SK-N-SH (cell line): ENCODE measurements around the gene PALLD. TPM values are rescaled to one million over a fixed set of nuclear protein-coding genes. Genes with fewer than 3 reads are reported as not detected.

Experiments
- CTCF ChIA-PET: fragments of 300-600, 350-600 bp; formaldehyde crosslinking; extraction: SDS; loops from one replicate; lab custom pipeline; 2021; lab: Yijun Ruan, JAX
- POLR2A ChIA-PET: fragments of 350-600 bp; sonication (Branson Sonifier 250); formaldehyde crosslinking; extraction: SDS; loops from one replicate; lab custom pipeline; 2020; ENCODE audit warnings: antibody characterized with exemption, inconsistent platforms; lab: Yijun Ruan, JAX
- DNase-seq: peaks from one replicate; pipeline ENCODE4 v3.0.0; 2012
- H2AFZ ChIP-seq: fragments of 200-600 bp; sonication (generic); 2 replicates; pipeline ENCODE4 v1.8.1; 2016; ENCODE audit warnings: antibody characterized with exemption, mild to moderate bottlenecking, low read depth
- H3F3A ChIP-seq: fragments of 200-600 bp; sonication (generic); replicated peaks from 2 replicates; pipeline ENCODE3; 2016; ENCODE audit warnings: antibody characterized with exemption, mild to moderate bottlenecking; ENCODE audit not compliant: insufficient read depth
- H3K27ac ChIP-seq, 2 experiments: fragments of 200-500 bp in 1 of 2; fragments of 200-600 bp in 1 of 2; sonication (Bioruptor generic) in 1 of 2; sonication (generic), shearing (Covaris generic) in 1 of 2; 2 replicates each; pipeline versions ENCODE4 v1.5.1 to v1.6.1; 2014 to 2016; ENCODE audit warnings: low read depth in 2 of 2, inconsistent platforms in 1 of 2, low read length in 1 of 2, mild to moderate bottlenecking in 1 of 2, mixed read lengths in 1 of 2
- H3K27me3 ChIP-seq: fragments of 200-600 bp; sonication (generic), shearing (Covaris generic); 2 replicates; pipeline ENCODE4 v1.6.1; 2016; ENCODE audit warnings: mixed run types; ENCODE audit not compliant: insufficient read depth
- H3K36me3 ChIP-seq, 2 experiments: fragments of 200-500 bp in 1 of 2; fragments of 200-600 bp in 1 of 2; sonication (Bioruptor generic) in 1 of 2; sonication (generic) in 1 of 2; replicated peaks in 1 of 2; 2 replicates each; pipeline versions ENCODE3 to v1.5.1; 2014 to 2016; ENCODE audit warnings: low read length in 1 of 2, mild to moderate bottlenecking in 1 of 2; ENCODE audit not compliant: insufficient read depth in 2 of 2, control insufficient read depth in 1 of 2
- H3K4me1 ChIP-seq, 2 experiments: fragments of 200-500 bp in 1 of 2; fragments of 200-600 bp in 1 of 2; sonication (Bioruptor generic) in 1 of 2; sonication (generic), shearing (Covaris generic) in 1 of 2; 2 replicates each; pipeline versions ENCODE4 v1.5.1 to v1.6.1; 2014 to 2016; ENCODE audit warnings: low read depth in 1 of 2, low read length in 1 of 2, mixed run types in 1 of 2; ENCODE audit not compliant: insufficient read depth in 2 of 2, control insufficient read depth in 1 of 2
- H3K4me2 ChIP-seq: fragments of 200-600 bp; sonication (generic), shearing (Covaris generic); 2 replicates; pipeline ENCODE4 v1.6.1; 2017; ENCODE audit warnings: mixed run types
- H3K4me3 ChIP-seq, 2 experiments: fragments of 200-500 bp in 1 of 2; fragments of 200-600 bp in 1 of 2; sonication (Bioruptor generic) in 1 of 2; sonication (generic), shearing (Covaris generic) in 1 of 2; 2 replicates each; pipeline versions ENCODE4 v1.5.1 to v1.8.1; 2014 to 2016; ENCODE audit warnings: low read depth in 2 of 2, inconsistent platforms in 1 of 2, low read length in 1 of 2, mild to moderate bottlenecking in 1 of 2, mixed read lengths in 1 of 2, moderate library complexity in 1 of 2
- H3K79me2 ChIP-seq: fragments of 200-600 bp; sonication (generic); 2 replicates; pipeline ENCODE4 v1.8.1; 2017; ENCODE audit warnings: mild to moderate bottlenecking; ENCODE audit not compliant: insufficient read depth
- H3K9ac ChIP-seq: fragments of 200-600 bp; sonication (generic); 2 replicates; pipeline ENCODE4 v1.6.1; 2017; ENCODE audit warnings: mixed run types
- H3K9me2 ChIP-seq: fragments of 200-600 bp; sonication (generic); 2 replicates; pipeline ENCODE4 v1.6.1; 2017; ENCODE audit warnings: mixed run types
- H3K9me3 ChIP-seq: fragments of 200-600 bp; sonication (generic); 2 replicates; pipeline ENCODE4 v1.6.1; 2017; ENCODE audit warnings: mixed run types, mild to moderate bottlenecking, moderate library complexity
- H4K20me1 ChIP-seq: fragments of 200-600 bp; sonication (generic); 2 replicates; pipeline ENCODE4 v1.6.1; 2017; ENCODE audit warnings: mild to moderate bottlenecking, mixed run types; ENCODE audit not compliant: insufficient read depth
- CHD2 ChIP-seq: fragments of 150-350 bp; IDR thresholded peaks from 2 replicates; pipeline ENCODE4 v1.6.1; 2018; ENCODE audit warnings: low read length; ENCODE audit not compliant: partially characterized antibody
- ELF1 ChIP-seq: IDR thresholded peaks from 2 replicates; pipeline ENCODE4 v1.4.0; 2012
- GABPA ChIP-seq: IDR thresholded peaks from 2 replicates; pipeline ENCODE4 v1.4.0; 2012; ENCODE audit warnings: low read depth, mild to moderate bottlenecking
- IRF3 ChIP-seq: fragments of 150-350 bp; IDR thresholded peaks from 2 replicates; pipeline ENCODE4 v1.6.1; 2016; ENCODE audit warnings: mild to moderate bottlenecking, low read depth, low read length
- NFIC ChIP-seq: IDR thresholded peaks from 2 replicates; pipeline ENCODE4 v1.4.0; 2012; ENCODE audit warnings: borderline replicate concordance
- SIN3A ChIP-seq: IDR thresholded peaks from 2 replicates; pipeline ENCODE4 v1.6.1; 2012; ENCODE audit warnings: low read depth, mild to moderate bottlenecking, low read length, moderate library complexity, borderline replicate concordance
- TAF1 ChIP-seq: IDR thresholded peaks from 2 replicates; pipeline ENCODE4 v1.6.1; 2012; ENCODE audit warnings: low read depth, mild to moderate bottlenecking, low read length, moderate library complexity, borderline replicate concordance
- TCF12 ChIP-seq: IDR thresholded peaks from 2 replicates; pipeline ENCODE4 v1.4.0; 2012
- WGBS: methylation state at CpG from one replicate; pipeline ENCODE4 v1.1.6; 2017; ENCODE audit warnings: low lambda C conversion rate; 5-methylcytosine and 5-hydroxymethylcytosine counted together
- polyA plus RNA-seq, 3 experiments: library from polyadenylated mRNA; depleted of rRNA; stranded (reverse); fragments of >200 nt; gene quantifications; 2 replicates each; pipeline ENCODE4 v1.2.3, GENCODE V29; 2012
- TF ChIP-seq, protein P1 (sequence below): IDR thresholded peaks from 2 replicates; pipeline ENCODE4 v1.4.0; 2012; ENCODE audit warnings: low read depth
- TF ChIP-seq, protein P2 (sequence below): fragments of 150-350 bp; IDR thresholded peaks from 2 replicates; pipeline ENCODE4 v1.6.1; 2017; ENCODE audit warnings: antibody characterized with exemption, low read length, low read depth, borderline replicate concordance

Gene PALLD
- polyA plus RNA-seq, 1 of the 3 experiments (the other 2 are of a cell fraction): 33.0 TPM

DNA sequence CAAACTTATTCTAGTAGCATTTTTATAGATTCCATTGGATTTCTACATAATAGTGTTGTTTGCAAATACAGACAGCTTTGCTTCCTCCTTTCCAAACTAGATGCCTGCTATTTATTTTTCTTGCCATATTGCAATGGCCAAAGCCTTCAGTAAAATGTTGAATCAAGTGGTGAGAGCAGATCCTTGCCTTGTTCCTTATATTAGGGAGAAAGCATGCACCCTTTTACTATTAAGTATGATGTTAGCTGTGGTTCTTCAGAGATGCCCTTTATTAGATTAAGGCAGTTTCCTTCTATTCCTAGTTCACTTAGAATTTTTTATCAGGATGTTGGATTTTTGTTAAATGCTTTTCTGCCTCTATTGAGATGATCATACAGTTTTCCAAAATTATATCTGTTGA is 279.5 kb downstream of the PALLD start:
- H2AFZ ChIP-seq: no peak overlapping the region
- no peaks in the 10 kb centered on the region for H4K20me1 ChIP-seq
- TF ChIP-seq TCF12 (no peak), TAF1 (no peak), IRF3 (no peak), NFIC (no peak), ELF1 (no peak), CHD2 (no peak)
- TF ChIP-seq, protein P1, sequence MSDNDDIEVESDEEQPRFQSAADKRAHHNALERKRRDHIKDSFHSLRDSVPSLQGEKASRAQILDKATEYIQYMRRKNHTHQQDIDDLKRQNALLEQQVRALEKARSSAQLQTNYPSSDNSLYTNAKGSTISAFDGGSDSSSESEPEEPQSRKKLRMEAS: no peak
- TF ChIP-seq, protein P2, sequence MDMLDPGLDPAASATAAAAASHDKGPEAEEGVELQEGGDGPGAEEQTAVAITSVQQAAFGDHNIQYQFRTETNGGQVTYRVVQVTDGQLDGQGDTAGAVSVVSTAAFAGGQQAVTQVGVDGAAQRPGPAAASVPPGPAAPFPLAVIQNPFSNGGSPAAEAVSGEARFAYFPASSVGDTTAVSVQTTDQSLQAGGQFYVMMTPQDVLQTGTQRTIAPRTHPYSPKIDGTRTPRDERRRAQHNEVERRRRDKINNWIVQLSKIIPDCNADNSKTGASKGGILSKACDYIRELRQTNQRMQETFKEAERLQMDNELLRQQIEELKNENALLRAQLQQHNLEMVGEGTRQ: no peak
- ChIA-PET POLR2A (no interaction called here), CTCF (no interaction called here)
- no peaks in the 10 kb centered on the region for H3K9me2 ChIP-seq
- no peak overlapping the region for H3K27ac ChIP-seq
- no peaks in the 10 kb centered on the region for H3K79me2 ChIP-seq
- H3F3A ChIP-seq: no peaks in the 10 kb centered on the region
- H3K27me3 ChIP-seq: no peaks in the 10 kb centered on the region
- H3K4me1 ChIP-seq: no peaks in the 10 kb centered on the region; a peak in 1 of 4 replicates
- H3K9me3 ChIP-seq: peaks cover 10% of the 10 kb centered on the region; the same call in 1 of the 2 replicates
- DNase-seq: no peak
- peaks cover 0 to 7% of the 10 kb centered on the region in 2 experiments for H3K36me3 ChIP-seq
- H3K4me3 ChIP-seq: no peak overlapping the region
- H3K9ac ChIP-seq: no peak overlapping the region
- no peak overlapping the region for H3K4me2 ChIP-seq

DNA sequence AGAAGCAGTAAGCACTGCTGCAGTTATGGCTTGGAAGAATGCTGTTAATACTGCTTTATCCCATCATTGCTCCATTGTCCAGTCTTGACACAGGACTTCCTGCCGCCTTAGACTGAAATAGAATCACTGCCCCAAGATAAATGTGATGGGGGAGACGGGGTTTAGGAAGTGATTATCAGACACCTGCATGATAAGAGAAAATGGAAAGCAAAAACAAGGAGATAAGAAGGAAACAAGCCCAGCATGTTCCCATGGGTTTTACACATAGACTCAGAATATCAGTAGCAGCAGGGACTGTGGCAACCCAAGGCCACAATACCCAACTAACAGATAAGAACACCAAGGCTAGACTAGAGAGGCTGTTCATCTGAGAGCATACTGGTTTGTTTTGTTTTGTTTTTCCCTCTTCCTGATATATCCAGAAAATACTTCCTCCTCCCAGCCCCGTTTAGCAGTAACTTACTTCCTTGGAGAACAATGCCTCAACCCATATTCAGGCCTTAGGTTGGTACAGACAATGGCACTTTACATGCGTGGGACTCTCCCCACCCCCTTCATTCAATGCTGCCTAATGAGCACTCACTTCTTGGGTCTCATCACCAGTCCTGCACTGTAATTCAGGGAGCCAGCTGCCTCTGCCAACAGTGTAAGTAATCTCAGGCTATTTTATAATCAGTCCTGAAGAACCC is 280.6 kb downstream of the PALLD start:
- ChIA-PET CTCF (no interaction called here), POLR2A (interaction anchor here (0.6 kb wide), 1 partner anchor 34 kb away, joined by 3 read pairs; no protein-coding TSS in a partner anchor)
- peaks cover 10% of the 10 kb centered on the region; the same call in 1 of the 2 replicates for H3K9me3 ChIP-seq
- no peak overlapping the region for H3K4me3 ChIP-seq
- H3K4me2 ChIP-seq: no peak overlapping the region
- H3K36me3 ChIP-seq: peaks cover 0 to 7% of the 10 kb centered on the region in 2 experiments
- TF ChIP-seq GABPA: no peak
- no peak for TF ChIP-seq SIN3A
- H3K27ac ChIP-seq: no peak overlapping the region
- H3K27me3 ChIP-seq: no peaks in the 10 kb centered on the region
- no peaks in the 10 kb centered on the region for H3K79me2 ChIP-seq
- H4K20me1 ChIP-seq: no peaks in the 10 kb centered on the region
- no peaks in the 10 kb centered on the region for H3F3A ChIP-seq
- no peak for DNase-seq
- no peaks in the 10 kb centered on the region; a peak in 1 of 4 replicates for H3K4me1 ChIP-seq
- no peak overlapping the region for H3K9ac ChIP-seq
- H2AFZ ChIP-seq: no peak overlapping the region
- H3K9me2 ChIP-seq: no peaks in the 10 kb centered on the region
- 73% methylated on average over 4 of the region's 4 CpGs for WGBS
